ENCODE measurements around the gene ZFPM1.
A peak's percentile ranks its signal among the peaks of the same experiment; 100 is the strongest.

ZFPM1 gene

GRCh38 chr16:88548131-88548874 is 95.2 kb downstream of the ZFPM1 start:
- DNase-seq: no peak

GRCh38 chr16:88548985-88549384 is 95.9 kb downstream of the ZFPM1 start:
- no peak for DNase-seq

DNA sequence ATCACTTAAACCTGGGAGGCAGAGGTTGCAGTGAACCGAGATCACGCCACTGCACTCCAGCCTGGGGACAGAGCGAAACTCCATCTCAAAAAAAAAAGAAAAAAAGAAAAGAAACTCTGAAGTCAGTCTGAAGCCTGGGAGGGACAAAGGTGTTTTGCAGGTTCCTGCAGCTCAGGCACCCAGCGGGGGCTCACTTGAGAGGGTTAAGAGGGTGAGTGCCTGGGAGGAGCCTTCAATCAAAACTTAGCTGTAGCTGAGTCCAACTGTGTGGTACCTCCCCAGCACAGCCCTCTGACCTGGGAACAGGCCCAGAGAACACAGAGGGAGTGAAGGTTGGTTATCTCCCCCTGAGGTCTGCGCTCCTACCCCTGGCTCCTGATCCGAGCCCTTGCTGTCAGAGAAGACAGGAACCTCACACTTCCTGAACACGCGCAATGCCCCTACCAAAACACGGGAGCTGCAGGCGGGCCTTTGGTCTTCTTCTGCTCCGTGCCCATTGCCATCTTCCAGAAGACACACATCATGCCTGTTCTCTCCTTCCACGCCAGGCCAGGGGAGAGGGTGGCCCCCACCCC is 96.7 kb downstream of the ZFPM1 start:
- DNase-seq: no peak

GRCh38 chr16:88550246-88550661 is 97.2 kb downstream of the ZFPM1 start:
- no peak for DNase-seq

- DNase-seq: no peak
These were observed 99.1 kb downstream of the ZFPM1 start for GRCh38 chr16:88552166-88552565.

DNA sequence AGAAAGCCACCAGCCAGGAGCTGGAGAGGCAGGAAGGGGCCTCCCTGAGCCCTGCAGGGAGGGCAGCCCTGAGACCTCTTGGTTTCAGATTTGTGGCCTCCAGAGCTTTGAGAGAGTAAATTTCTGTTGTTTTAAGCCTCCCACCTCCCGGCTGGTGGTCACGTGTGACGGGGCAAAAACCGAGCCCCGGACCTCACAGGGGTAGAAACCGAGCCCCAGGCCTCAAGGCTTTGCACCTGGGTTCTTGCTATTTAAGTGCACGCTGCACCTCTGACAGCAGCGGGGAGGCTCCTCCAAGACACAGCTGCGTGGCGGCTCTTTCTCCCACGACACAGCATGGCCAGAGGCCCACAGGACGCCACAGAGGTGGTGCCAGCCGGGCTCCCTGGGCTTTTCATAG is 99.7 kb downstream of the ZFPM1 start:
- DNase-seq: no peak

DNA sequence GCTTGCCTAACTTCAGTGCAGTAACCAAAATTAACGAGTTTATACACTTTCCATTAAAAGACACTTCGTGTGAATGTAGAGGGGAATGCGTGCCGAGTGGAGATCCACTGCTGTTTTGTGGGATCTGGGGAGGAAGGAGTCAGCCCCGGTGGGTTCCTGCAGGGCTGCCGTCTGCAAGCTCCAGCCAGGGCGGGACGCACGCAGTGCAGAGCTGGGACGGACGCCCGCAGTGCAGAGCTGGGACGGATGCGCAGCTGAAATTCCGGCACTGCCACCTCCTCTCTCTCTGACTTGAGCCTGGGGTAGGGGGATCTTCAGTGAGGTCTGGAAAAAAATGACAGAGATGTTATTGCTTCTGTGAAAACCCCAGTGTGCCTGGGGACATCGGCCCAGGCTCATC is 100.7 kb downstream of the ZFPM1 start:
- DNase-seq: no peak

- DNase-seq: no peak
These were observed 101.7 kb downstream of the ZFPM1 start for GRCh38 chr16:88554711-88555264.

- DNase-seq: no peak
These were observed 103.4 kb downstream of the ZFPM1 start for GRCh38 chr16:88556294-88556988.

- DNase-seq: peak; percentile 39
These were observed 105.7 kb downstream of the ZFPM1 start for GRCh38 chr16:88558457-88559442.

DNA sequence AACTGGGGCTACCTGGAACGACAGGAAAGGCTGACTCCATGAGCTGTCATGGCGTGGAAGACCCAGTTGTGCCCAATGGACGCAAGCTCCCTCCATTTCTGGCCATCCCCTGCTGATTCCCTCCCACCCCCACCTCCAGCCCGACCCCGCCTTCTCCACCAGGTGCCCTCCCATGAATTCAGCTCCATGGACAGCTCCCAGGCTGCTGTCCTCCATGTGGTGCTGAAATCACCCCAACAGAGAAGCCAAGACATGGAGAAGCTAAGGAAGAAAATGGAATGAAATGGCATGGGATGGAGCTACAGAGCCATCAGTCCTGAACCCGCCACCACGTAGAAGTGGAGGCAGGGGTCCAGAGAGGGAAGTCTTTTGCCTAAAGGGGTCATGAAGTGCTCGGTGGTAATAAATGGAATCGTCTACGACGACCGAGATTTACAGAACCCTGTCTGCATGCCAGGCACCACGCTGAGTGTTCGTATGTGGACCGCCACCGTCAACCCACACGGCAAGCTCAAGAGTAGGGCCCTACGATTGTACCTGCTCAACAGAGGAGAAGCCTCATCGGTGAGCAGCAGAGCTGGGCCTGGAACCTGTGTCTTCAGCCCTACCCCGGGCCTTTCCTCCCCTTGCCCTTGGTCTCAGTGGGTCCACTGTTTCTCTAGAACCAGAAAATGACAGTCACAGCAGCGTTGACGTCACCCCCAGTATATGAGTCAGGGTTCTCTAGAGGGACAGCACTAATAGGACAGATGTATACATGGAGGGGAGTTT is 107.8 kb downstream of the ZFPM1 start:
- no peak for DNase-seq

- peak; percentile 21 for DNase-seq
These were observed 108.6 kb downstream of the ZFPM1 start for GRCh38 chr16:88561485-88562359.

DNA sequence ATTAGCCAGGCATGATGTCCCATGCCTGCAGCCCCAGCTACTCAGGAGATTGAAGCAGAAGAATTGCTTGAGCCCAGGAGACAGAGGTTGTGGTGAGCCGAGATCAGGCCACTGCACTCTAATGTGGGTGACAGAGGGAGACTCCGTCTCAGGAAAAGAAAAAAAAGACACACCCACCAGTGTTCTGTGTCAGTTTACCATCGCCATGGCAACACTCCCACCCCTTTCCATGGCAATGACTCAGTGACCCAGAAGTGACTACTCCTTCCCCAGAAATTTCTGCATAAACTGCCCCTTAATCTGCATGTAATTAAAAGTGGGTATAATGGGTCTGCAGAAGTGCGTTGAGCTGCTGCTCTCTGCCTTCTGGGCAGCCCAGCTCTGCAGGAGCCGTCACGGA is 113.1 kb downstream of the ZFPM1 start:
- DNase-seq: no peak

DNA sequence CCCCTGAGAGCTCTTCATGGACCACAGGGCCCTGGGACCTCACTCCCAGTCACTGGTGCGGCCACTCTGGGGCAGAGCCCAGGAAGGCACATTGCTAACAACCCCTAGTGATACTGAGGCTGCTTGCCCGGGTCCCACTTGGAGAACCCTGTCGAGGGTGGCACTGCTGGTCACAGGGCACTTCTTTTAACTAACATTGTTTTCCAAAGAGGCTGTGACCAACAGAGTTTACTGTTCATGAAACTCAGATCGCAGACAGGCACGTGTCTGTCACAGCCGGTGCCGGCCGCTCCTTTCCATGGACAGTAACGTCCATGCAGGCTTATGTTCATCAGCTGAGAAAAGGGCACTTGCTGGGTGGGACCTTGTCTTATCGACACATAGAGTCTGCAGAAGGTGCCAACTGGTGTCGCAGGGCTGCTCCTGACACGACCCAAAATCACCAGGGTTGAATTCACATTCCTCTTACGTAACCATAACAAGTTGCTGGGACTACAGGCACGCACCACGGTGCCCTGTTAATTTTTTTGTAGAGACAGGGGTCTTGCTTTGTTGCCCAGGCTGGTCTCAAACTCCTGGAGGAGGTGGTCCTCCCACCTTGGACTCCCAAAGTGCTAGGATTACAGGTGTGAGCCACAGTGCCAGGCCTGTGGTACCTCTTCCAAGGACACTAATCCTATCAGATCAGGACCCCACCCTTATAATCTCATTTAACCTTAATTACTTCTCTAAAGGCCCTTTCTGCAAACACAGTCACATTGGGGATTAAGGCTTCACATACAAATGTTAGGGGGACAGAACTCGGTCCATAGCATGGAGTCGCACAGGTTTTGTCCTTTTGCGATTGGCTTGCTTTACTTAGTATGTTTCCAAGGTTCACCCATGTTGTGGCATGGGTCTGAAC is 115.9 kb downstream of the ZFPM1 start:
- DNase-seq: no peak

- no peak for DNase-seq
These were observed 116.5 kb downstream of the ZFPM1 start for GRCh38 chr16:88569614-88569984.

DNA sequence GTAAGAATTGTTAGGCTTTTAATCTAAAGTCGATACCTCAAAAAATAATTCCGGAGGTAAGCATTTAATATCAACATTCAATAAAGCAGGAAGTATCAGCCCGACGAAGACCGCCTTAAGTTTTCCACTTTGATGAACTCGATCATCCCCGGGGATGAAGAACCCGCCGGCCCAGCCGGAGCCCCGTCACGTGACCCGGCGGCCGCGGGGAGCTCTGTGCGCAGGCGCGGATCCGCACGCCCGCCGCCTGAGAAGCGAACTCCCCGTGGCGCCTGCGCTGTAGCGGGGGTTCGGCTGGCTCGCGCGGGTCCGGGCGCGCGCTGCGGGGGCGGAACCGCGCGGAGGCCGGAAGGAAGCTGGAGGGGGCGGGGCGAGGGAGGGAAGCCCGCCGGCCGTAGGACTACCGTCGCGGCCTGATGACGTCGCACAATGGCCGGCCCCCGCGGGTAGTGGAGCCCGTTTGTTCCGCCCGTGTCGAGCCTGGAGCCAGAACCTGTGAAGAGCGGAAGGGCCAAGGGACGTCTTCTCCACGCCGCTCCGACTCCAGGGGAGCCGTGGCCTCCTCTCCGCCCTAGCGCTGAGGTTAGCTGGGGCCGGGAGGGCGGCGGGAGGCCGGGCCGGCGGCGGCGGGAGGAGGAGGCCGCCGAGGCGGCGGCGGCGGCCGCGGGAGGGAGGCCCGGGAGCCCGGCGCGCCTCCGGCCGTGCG is 117.1 kb downstream of the ZFPM1 start, which contains the start of gene ZC3H18:
Gene ZC3H18 (plus strand): TSS at position 419 of the 706 bp plus-strand sequence. CDS start 6,721 bp downstream, outside the sequence.
- peak; percentile 83 for DNase-seq

GRCh38 chr16:88570691-88571092 is 117.6 kb downstream of the ZFPM1 start:
- DNase-seq: no peak

GRCh38 chr16:88575251-88575650 is 122.2 kb downstream of the ZFPM1 start:
- DNase-seq: no peak

DNA sequence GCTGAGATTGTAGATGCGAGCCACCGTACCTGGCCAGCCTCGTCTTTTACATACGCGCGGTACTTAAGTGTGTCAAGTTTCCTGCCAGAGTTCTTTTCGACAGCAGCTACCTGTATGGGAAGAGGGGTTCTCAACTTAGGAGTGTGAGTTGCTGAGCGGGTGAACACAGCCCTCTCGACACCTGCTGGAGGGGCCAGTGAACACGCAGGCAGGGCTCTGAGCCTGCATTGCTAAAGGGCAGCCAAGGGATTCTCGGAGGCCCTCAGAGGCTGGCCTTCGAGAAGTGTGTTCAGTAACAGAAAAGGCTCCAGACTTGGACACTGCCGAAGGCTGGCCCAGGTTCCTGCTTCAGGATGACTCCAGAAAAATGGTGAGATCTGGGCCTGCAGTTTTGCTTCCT is 123.2 kb downstream of the ZFPM1 start:
- DNase-seq: no peak

Data from NCI-H2227 treated with DMSO at 0.1 percent for 48 hours (cell line).